DMS114 treated with DMSO at 0.1 percent for 48 hours (cell line): ENCODE measurements around the gene KRTAP20-4.

Experiments
- DNase-seq: peaks from one replicate; lab custom pipeline; 2025; ENCODE audit not compliant: unreplicated experiment; lab: John Stamatoyannopoulos, UW

Gene KRTAP20-4

DNA sequence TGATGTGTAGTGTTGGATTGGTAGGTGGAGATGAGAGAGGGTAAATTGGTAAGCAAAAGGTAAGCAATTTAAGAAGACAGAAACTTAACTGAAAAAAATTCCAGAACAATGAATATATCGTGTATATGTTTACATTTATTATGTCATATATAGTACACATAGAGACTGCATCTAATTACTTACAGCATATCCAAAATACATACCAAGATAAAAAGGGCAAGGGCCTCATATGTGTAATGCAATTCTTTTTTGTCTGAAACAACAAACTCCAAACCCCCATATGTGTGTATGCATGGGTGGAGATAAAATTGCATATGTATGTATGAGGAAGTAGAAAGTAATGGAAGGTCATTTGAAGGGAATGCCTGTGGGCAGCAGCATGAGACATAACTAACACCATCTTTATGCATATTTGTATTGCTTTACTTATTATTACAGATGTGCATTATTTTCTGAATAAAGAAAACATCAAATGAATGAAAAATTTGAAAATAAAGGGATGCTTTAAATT lies 26.5 kb downstream of the KRTAP20-4 start:
- no peak for DNase-seq

DNA sequence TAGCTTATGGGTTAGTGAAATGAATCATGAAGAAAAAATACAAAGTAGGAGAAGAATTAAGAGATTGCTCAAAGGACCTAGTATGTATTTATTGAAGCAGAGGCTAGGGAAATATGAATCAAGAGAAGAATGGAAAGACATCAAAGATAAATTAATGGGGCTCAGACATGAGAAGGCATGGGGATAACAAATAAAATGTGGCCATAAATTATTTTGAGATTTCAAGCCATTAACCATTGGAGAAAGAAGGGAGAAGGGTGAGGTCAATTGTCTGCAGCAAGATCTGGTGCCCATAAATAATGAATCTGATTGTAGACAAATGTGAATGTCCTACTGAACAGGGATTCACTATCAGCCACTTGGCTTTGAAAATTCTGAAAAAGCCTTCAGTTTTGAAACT lies 32.5 kb downstream of the KRTAP20-4 start:
- DNase-seq, result no peak

GRCh38 chr21:30668776-30669175 lies 48.3 kb downstream of the KRTAP20-4 start:
- DNase-seq, result no peak
